Measurements from ENCODE around the gene C11orf65. TPM values are rescaled to one million over a fixed set of nuclear protein-coding genes. Genes with fewer than 3 reads are reported as not detected.

Gene C11orf65
- total RNA-seq, 1 donor from 2014 or later: 0.36 TPM

DNA sequence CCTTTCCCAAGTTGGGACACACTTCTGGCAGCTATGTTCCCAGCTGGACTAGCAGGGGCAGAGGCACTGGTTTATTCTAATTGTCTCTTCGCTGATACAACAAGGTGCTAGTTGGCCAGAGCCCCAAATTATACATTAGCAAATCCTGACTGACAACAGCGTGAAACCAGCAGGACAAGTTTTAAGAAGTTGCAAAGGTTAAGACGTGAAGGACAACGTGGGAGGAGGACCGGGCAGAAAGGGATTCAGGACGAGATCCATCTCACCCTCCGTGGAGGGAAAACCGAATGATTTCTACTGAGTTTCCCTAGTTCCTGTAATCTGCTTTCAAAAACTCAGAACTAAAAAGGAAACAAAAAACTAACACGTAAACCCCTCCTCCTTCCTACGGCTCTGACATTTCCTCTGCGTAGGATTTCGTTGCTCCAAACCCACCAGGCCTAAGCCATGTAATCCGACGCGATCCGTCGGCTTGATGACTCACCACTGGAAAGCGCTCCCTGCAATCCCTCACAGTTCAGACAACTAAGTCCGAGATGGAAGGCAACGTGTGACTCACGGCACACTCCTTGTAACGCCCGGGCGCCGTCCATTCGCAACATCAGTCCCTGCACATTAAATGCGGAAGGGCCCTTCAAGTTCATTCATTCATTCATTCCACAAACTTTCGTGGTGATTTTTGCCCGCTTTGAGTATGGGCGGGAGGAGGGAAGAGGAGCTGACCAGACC, 30.2 kb upstream of the C11orf65 start:
- TF ChIP-seq, protein P1, sequence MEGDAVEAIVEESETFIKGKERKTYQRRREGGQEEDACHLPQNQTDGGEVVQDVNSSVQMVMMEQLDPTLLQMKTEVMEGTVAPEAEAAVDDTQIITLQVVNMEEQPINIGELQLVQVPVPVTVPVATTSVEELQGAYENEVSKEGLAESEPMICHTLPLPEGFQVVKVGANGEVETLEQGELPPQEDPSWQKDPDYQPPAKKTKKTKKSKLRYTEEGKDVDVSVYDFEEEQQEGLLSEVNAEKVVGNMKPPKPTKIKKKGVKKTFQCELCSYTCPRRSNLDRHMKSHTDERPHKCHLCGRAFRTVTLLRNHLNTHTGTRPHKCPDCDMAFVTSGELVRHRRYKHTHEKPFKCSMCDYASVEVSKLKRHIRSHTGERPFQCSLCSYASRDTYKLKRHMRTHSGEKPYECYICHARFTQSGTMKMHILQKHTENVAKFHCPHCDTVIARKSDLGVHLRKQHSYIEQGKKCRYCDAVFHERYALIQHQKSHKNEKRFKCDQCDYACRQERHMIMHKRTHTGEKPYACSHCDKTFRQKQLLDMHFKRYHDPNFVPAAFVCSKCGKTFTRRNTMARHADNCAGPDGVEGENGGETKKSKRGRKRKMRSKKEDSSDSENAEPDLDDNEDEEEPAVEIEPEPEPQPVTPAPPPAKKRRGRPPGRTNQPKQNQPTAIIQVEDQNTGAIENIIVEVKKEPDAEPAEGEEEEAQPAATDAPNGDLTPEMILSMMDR (IDR thresholded peaks at IDR 0.05; ENCODE audit: borderline replicate concordance): no peak
- no peaks in the 10 kb centered on the region for H3K27me3 ChIP-seq (ENCODE audit: low read depth)
- no peaks in the 10 kb centered on the region for H3K9me3 ChIP-seq (replicated peaks)
- H3K4me1 ChIP-seq: peaks cover 28% of the 10 kb centered on the region
- peak; percentile 81 for DNase-seq
- no peaks in the 10 kb centered on the region for H3K36me3 ChIP-seq
- peak overlapping the region; percentile 86 for H3K4me3 ChIP-seq
- H3K27ac ChIP-seq (replicated peaks): peak overlapping the region; percentile 97
- intact Hi-C loops (cut with micrococcal nuclease): no loop called here

DNA sequence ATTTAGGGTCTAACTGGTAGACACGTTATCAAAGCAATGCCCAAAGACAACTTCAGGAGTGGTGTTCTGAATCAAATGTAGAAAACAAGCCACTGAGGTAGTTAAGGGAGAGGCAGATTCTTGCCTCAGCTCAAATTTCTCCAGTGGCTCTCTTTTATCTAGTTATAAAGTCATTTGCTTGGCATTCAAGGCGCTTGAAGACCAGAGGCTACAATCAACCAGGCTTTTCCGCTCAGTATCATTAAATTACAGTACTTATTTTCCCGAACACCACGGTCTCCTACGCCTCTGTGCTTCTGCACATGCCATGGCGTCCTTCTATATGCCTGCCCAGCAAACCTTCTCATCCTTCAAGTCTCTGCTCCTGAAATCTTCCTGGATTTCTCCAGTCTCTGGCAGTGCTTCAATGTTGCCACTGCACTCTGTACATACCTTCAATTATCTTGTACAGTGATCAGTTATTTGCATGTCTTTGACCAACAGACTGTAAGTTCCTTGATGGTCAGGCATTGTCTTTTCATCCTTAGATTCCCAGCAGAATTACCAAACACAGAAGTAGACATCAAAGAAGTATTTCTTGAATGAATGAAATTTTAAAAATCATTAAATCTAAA, 29.4 kb upstream of the C11orf65 start:
- H3K27me3 ChIP-seq (ENCODE audit: low read depth): no peaks in the 10 kb centered on the region

DNA sequence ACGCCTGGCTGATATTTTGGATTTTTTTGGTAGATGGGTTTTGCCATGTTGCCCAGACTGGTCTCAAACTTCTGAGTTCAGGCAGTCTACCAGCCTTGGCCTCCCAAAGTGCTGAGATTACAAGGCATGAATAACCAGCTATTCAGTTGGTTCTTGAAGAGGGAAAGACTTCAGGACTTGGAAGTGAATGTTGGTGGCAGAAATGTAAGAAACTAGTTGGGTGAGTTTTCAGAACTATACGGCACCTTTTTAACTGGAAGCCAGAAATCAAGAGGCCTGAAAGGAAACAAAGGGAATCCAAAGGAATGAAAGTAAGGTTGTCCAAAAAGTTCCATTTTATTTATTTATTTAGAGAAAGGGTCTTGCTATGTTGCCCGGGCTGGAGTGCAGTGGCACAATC, 28.0 kb upstream of the C11orf65 start:
- peaks cover 6% of the 10 kb centered on the region for H3K36me3 ChIP-seq
- no peak for DNase-seq
- no peaks in the 10 kb centered on the region for H3K27me3 ChIP-seq (ENCODE audit: low read depth)
- H3K4me1 ChIP-seq: peaks cover 28% of the 10 kb centered on the region
- intact Hi-C loops (cut with micrococcal nuclease): no loop called here
- H3K9me3 ChIP-seq (replicated peaks): no peaks in the 10 kb centered on the region
- TF ChIP-seq, protein P1 (IDR thresholded peaks at IDR 0.05; ENCODE audit: borderline replicate concordance): no peak
- no peak overlapping the region for H3K4me3 ChIP-seq
- H3K27ac ChIP-seq (replicated peaks): no peak overlapping the region

More for the DNA sequence above, 29.4 kb upstream of the C11orf65 start:
- TF ChIP-seq, protein P1 (IDR thresholded peaks at IDR 0.05; ENCODE audit: borderline replicate concordance): no peak
- Histone ChIP-seq H3K27ac (replicated peaks) (peak overlapping the region; percentile 97), H3K9me3 (replicated peaks) (no peaks in the 10 kb centered on the region), H3K36me3 (no peaks in the 10 kb centered on the region), H3K4me1 (peaks cover 28% of the 10 kb centered on the region), H3K4me3 (peak overlapping the region; percentile 86)
- no peak for DNase-seq
- intact Hi-C loops (cut with micrococcal nuclease): no loop called here

DNA sequence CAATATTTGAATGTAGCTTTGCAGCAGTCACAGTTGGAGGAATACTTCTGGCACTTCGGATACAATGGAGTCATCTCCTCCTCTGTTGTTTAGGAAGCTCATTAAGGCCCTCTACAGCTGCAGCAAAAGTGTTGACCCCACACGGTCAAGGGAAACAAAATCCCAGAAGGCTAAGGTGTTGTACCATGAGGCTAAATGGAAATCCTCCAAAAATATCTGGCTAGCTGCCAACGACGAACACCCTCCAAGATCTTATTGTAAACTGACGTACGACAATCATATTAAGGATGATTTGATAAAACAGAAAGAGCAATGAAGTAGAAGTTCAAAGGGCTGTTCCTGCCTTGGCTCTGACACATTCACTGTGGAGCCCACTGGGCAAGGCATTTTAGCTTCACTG, 26.9 kb upstream of the C11orf65 start:
- Histone ChIP-seq H3K36me3 (peaks cover 17% of the 10 kb centered on the region), H3K4me1 (peaks cover 28% of the 10 kb centered on the region), H3K27ac (replicated peaks) (no peak overlapping the region), H3K4me3 (no peak overlapping the region), H3K27me3 (ENCODE audit: low read depth) (no peaks in the 10 kb centered on the region), H3K9me3 (replicated peaks) (no peaks in the 10 kb centered on the region)
- intact Hi-C loops (cut with micrococcal nuclease): no loop called here
- TF ChIP-seq, protein P1 (IDR thresholded peaks at IDR 0.05; ENCODE audit: borderline replicate concordance): no peak
- DNase-seq: no peak

DNA sequence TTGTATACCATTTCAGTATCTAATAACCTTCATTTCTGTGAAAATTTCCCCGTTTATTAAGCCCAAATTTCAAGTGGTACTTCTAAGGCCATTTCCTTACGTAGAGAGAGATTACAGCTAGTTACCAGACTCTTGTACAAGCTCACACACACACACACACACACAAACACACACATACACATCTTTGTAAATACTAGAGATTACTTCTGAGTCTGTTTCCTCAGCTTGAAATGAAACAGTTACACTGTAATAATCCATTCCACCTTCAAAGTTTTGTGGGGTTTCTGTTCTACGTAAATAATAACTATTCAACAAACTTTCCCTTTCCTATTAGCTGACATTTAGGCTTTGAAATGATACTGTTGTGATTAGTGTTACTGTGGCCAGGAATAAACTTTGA, 24.6 kb upstream of the C11orf65 start:
- Histone ChIP-seq H3K27me3 (ENCODE audit: low read depth) (no peaks in the 10 kb centered on the region), H3K4me1 (peaks cover 13% of the 10 kb centered on the region), H3K27ac (replicated peaks) (no peak overlapping the region), H3K4me3 (no peak overlapping the region), H3K36me3 (peaks cover 39% of the 10 kb centered on the region), H3K9me3 (replicated peaks) (no peaks in the 10 kb centered on the region)
- no peak for DNase-seq
- TF ChIP-seq, protein P1 (IDR thresholded peaks at IDR 0.05; ENCODE audit: borderline replicate concordance): no peak
- intact Hi-C loops (cut with micrococcal nuclease): no loop called here
